AG10803 (cell line): ENCODE data around the gene DAD1.
A peak's percentile ranks its signal among the peaks of the same experiment; 100 is the strongest.

Experiments used
- DNase-seq: peaks from one replicate; pipeline ENCODE4 v3.0.0; 2010; ENCODE audit warnings: low read depth
- H3K4me3 ChIP-seq: 2 replicates; pipeline ENCODE4 v1.5.1; 2011; ENCODE audit warnings: mild to moderate bottlenecking, low read length, control low read depth
- CTCF ChIP-seq: conservative IDR thresholded peaks from 2 replicates; pipeline ENCODE4 v1.5.1; 2011; ENCODE audit warnings: mild to moderate bottlenecking, low read length, control low read depth, inconsistent platforms

The DAD1 gene

GRCh38 chr14:22561661-22562579 is 27.1 kb downstream of the DAD1 start:
- TF ChIP-seq CTCF: no peak
- no peak overlapping the region for H3K4me3 ChIP-seq
- no peak for DNase-seq

- no peak for TF ChIP-seq CTCF
- DNase-seq: no peak
- no peak overlapping the region for H3K4me3 ChIP-seq
Measured at GRCh38 chr14:22561366-22561660, 27.7 kb downstream of the DAD1 start.

- DNase-seq: no peak
- no peak overlapping the region for H3K4me3 ChIP-seq
- TF ChIP-seq CTCF: no peak
Measured at GRCh38 chr14:22560662-22561365, 28.2 kb downstream of the DAD1 start.

- DNase-seq: no peak
- no peak overlapping the region for H3K4me3 ChIP-seq
- no peak for TF ChIP-seq CTCF
Measured at GRCh38 chr14:22559041-22559440, 30.0 kb downstream of the DAD1 start.

- no peak overlapping the region for H3K4me3 ChIP-seq
- no peak for DNase-seq
- TF ChIP-seq CTCF: 0 out of 2 replicates have a peak, but pooled peaks have one; percentile 12
Measured at GRCh38 chr14:22558221-22558913, 30.7 kb downstream of the DAD1 start.

- TF ChIP-seq CTCF: no peak
- no peak for DNase-seq
- H3K4me3 ChIP-seq: no peak overlapping the region
Measured at GRCh38 chr14:22557846-22558220, 31.2 kb downstream of the DAD1 start.
